ENCODE data around the gene HSPG2. TPM values are rescaled to one million over a fixed set of nuclear protein-coding genes. Genes with fewer than 3 reads are reported as not detected.

HSPG2 gene
- total RNA-seq, 2 experiments from 2014 or later = 1.6 to 4.7 TPM

- H4K20me1 ChIP-seq (ENCODE audit: insufficient read depth, low read length) = no peaks in the 10 kb centered on the region
- no peaks in the 10 kb centered on the region for H3K9me2 ChIP-seq (ENCODE audit: insufficient read depth, low read length)
- no peaks in the 10 kb centered on the region for H3K4me1 ChIP-seq (ENCODE audit: insufficient read depth, low read length, poor library complexity, severe bottlenecking)
- DNase-seq (ENCODE audit: low spot score) = no peak
- no peaks in the 10 kb centered on the region for H3K79me2 ChIP-seq (ENCODE audit: insufficient read depth, low read depth, low read length)
- no peak overlapping the region for H3K27ac ChIP-seq (ENCODE audit: low read depth, low read length, poor library complexity, severe bottlenecking)
- BruUV-seq (replicated peaks) = no TSS peak
- H3K36me3 ChIP-seq (ENCODE audit: insufficient read depth, low read length) = no peaks in the 10 kb centered on the region
- H3K4me3 ChIP-seq (ENCODE audit: low read depth, low read length, poor library complexity, severe bottlenecking) = no peak overlapping the region
- no peak overlapping the region for H2AFZ ChIP-seq (ENCODE audit: low read length)
- intact Hi-C loops (cut with micrococcal nuclease; ENCODE audit: unreplicated experiment) = no loop called here
- H3K4me2 ChIP-seq (ENCODE audit: low read length) = no peak overlapping the region
- TF ChIP-seq CTCF (conservative IDR thresholded peaks at IDR 0.05; ENCODE audit: low read length) (no peak), EZH2phosphoT487 (IDR thresholded peaks at IDR 0.05; ENCODE audit: borderline replicate concordance, low read depth, low read length) (no peak)
- POLR2A ChIA-PET = interaction anchor here (1.0 kb wide), 1 partner anchor 193 kb away, joined by 3 read pairs; no protein-coding TSS in a partner anchor
- CTCF ChIA-PET (ENCODE audit: unreplicated experiment) = interaction anchor here (0.6 kb wide), 1 partner anchor 188 kb away, joined by 4 read pairs; no protein-coding TSS in a partner anchor
- H3K9me3 ChIP-seq (ENCODE audit: low read length) = no peaks in the 10 kb centered on the region
Measured at GRCh38 chr1:21896652-21897532, 40.2 kb downstream of the HSPG2 start.

DNA sequence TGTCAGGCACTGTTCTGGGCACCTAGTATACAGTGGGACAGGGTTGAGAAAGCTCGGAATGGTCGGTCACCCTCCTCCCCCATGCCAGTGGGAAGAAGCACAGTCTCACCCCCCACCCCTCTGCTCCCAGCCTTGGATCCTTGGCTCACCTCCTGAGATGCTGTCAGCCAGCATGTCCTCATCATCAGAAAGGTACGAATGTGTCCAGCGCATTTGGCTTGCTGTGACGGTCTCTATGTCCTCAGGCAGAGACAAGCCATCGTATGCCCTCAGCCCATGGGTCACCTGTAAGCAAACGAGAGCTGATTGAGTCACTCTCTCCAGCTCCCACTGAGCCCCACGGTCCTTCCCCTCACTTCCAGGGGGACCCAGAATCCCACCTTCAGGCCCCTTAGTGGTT is 41.1 kb downstream of the HSPG2 start:
- Histone ChIP-seq H3K9me3 (ENCODE audit: low read length) (no peaks in the 10 kb centered on the region), H3K4me1 (ENCODE audit: insufficient read depth, low read length, poor library complexity, severe bottlenecking) (no peaks in the 10 kb centered on the region), H3K9me2 (ENCODE audit: insufficient read depth, low read length) (no peaks in the 10 kb centered on the region), H4K20me1 (ENCODE audit: insufficient read depth, low read length) (no peaks in the 10 kb centered on the region), H2AFZ (ENCODE audit: low read length) (no peak overlapping the region), H3K27ac (ENCODE audit: low read depth, low read length, poor library complexity, severe bottlenecking) (no peak overlapping the region), H3K4me3 (ENCODE audit: low read depth, low read length, poor library complexity, severe bottlenecking) (no peak overlapping the region), H3K79me2 (ENCODE audit: insufficient read depth, low read depth, low read length) (no peaks in the 10 kb centered on the region), H3K4me2 (ENCODE audit: low read length) (no peak overlapping the region), H3K36me3 (ENCODE audit: insufficient read depth, low read length) (no peaks in the 10 kb centered on the region)
- intact Hi-C loops (cut with micrococcal nuclease; ENCODE audit: unreplicated experiment) = no loop called here
- POLR2A ChIA-PET = interaction anchor here (1.0 kb wide), 1 partner anchor 192 kb away, joined by 3 read pairs; no protein-coding TSS in a partner anchor
- BruUV-seq (replicated peaks) = no TSS peak
- CTCF ChIA-PET (ENCODE audit: unreplicated experiment) = interaction anchor here (0.6 kb wide), 1 partner anchor 187 kb away, joined by 4 read pairs; no protein-coding TSS in a partner anchor
- TF ChIP-seq EZH2phosphoT487 (IDR thresholded peaks at IDR 0.05; ENCODE audit: borderline replicate concordance, low read depth, low read length) = no peak
- TF ChIP-seq CTCF (conservative IDR thresholded peaks at IDR 0.05; ENCODE audit: low read length) = no peak
- DNase-seq (ENCODE audit: low spot score) = no peak
